Endothelial cell of umbilical vein (primary cell): ENCODE measurements around the gene TULP4. TPM values are rescaled to one million over a fixed set of nuclear protein-coding genes. Genes with fewer than 3 reads are reported as not detected.

Experiments
- BruUV-seq: library from RNA; stranded (reverse); fragments of 400-500 nt; replicated peaks from 2 replicates; lab custom pipeline; 2021; lab: Mats Ljungman, UMichigan
- CTCF ChIA-PET: fragments of 300-600, 350-600 bp; sonication (Branson Sonifier 250); formaldehyde crosslinking; loops from one replicate; lab custom pipeline; 2021; ENCODE audit warnings: antibody characterized with exemption, inconsistent platforms; lab: Charles Lee
- POLR2A ChIA-PET: fragments of 300-600, 350-600 bp; sonication (Branson Sonifier 250); formaldehyde crosslinking; loops from one replicate; lab custom pipeline; 2021; ENCODE audit warnings: antibody characterized with exemption, inconsistent platforms; lab: Charles Lee
- DNase-seq: peaks from one replicate; pipeline ENCODE4 v3.0.0-alpha.2; 2011; ENCODE audit warnings: low read depth, low spot score
- FAIRE-seq: peaks from 2 replicates; lab custom pipeline; 2011; peaks lifted over from hg19 to GRCh38; lab: Jason Lieb, UNC
- H2AFZ ChIP-seq: 2 replicates; pipeline ENCODE4 v1.6.0; 2012; ENCODE audit warnings: low read depth, low read length, control low read depth, inconsistent platforms
- H3K27ac ChIP-seq: 2 replicates; pipeline ENCODE4 v1.5.1; 2011; ENCODE audit warnings: low read depth, mild to moderate bottlenecking, control low read depth, low read length, moderate library complexity; ENCODE audit not compliant: insufficient read depth
- H3K27me3 ChIP-seq, 2 experiments: 2 replicates each; pipeline versions ENCODE4 v1.6.0 to v1.6.1; 2011; ENCODE audit warnings: low read length in 2 of 2, mixed read lengths in 1 of 2; ENCODE audit not compliant: control insufficient read depth in 2 of 2, insufficient read depth in 2 of 2
- H3K36me3 ChIP-seq, 2 experiments: 2 replicates in 1 of 2; 3 replicates in 1 of 2; pipeline ENCODE4 v1.5.1; 2011; ENCODE audit warnings: low read length in 2 of 2, mild to moderate bottlenecking in 1 of 2, moderate library complexity in 1 of 2; ENCODE audit not compliant: control insufficient read depth in 2 of 2, insufficient read depth in 2 of 2; ENCODE audit errors: extremely low read depth in 1 of 2
- H3K4me1 ChIP-seq: 3 replicates; pipeline ENCODE4 v1.5.1; 2011; ENCODE audit warnings: mild to moderate bottlenecking, low read length; ENCODE audit not compliant: control insufficient read depth, insufficient read depth; ENCODE audit errors: extremely low read depth
- H3K4me2 ChIP-seq: 2 replicates; pipeline ENCODE4 v1.6.1; 2011; ENCODE audit warnings: low read length, control low read depth, mixed read lengths; ENCODE audit not compliant: insufficient read depth
- H3K4me3 ChIP-seq, 3 experiments: fragments of 200-600 bp in 1 of 3; sonication (generic), shearing (Covaris generic) in 1 of 3; replicated peaks in 1 of 3; 2 replicates each; pipeline ENCODE4 v1.5.1; 2011 to 2016; ENCODE audit warnings: control low read depth in 3 of 3, low read length in 3 of 3, mild to moderate bottlenecking in 2 of 3, inconsistent platforms in 1 of 3, low read depth in 1 of 3, moderate library complexity in 1 of 3; ENCODE audit not compliant: insufficient read depth in 1 of 3
- H3K79me2 ChIP-seq: 2 replicates; pipeline ENCODE4 v1.6.0; 2012; ENCODE audit warnings: low read length, inconsistent platforms; ENCODE audit not compliant: control insufficient read depth, insufficient read depth
- H3K9ac ChIP-seq: replicated peaks from 2 replicates; pipeline ENCODE3; 2011; ENCODE audit warnings: low read length, control low read depth; ENCODE audit not compliant: insufficient read depth; ENCODE audit errors: extremely low read depth
- H3K9me1 ChIP-seq: replicated peaks from 3 replicates; pipeline ENCODE4 v1.6.0; 2011; ENCODE audit warnings: mild to moderate bottlenecking, low read length; ENCODE audit not compliant: control insufficient read depth, insufficient read depth; ENCODE audit errors: extremely low read depth
- H3K9me3 ChIP-seq: replicated peaks from 2 replicates; pipeline ENCODE4 v1.5.1; 2012; ENCODE audit warnings: low read length, inconsistent platforms; ENCODE audit not compliant: control insufficient read depth, insufficient read depth
- H4K20me1 ChIP-seq: replicated peaks from 2 replicates; pipeline ENCODE3; 2011; ENCODE audit warnings: mild to moderate bottlenecking, low read length; ENCODE audit not compliant: control insufficient read depth, insufficient read depth; ENCODE audit errors: extremely low read depth
- EZH2 ChIP-seq: IDR thresholded peaks from 2 replicates; pipeline ENCODE4 v1.6.1; 2012; ENCODE audit warnings: borderline replicate concordance, low read depth, mild to moderate bottlenecking, moderate library complexity, low read length, inconsistent platforms; ENCODE audit not compliant: severe bottlenecking
- FOS ChIP-seq: IDR thresholded peaks from 2 replicates; pipeline ENCODE4 v1.6.1; 2011; ENCODE audit warnings: mild to moderate bottlenecking, low read length, moderate library complexity, borderline replicate concordance; ENCODE audit not compliant: insufficient read depth
- GATA2 ChIP-seq: IDR thresholded peaks from 2 replicates; pipeline ENCODE4 v1.7.0; 2011; ENCODE audit warnings: low read depth, mild to moderate bottlenecking, moderate library complexity, mixed read lengths, low read length; ENCODE audit not compliant: insufficient read length, insufficient read depth
- JUN ChIP-seq: IDR thresholded peaks from 2 replicates; pipeline ENCODE4 v1.6.1; 2011; ENCODE audit warnings: borderline replicate concordance, low read depth; ENCODE audit not compliant: insufficient read length, insufficient read depth
- MAX ChIP-seq: IDR thresholded peaks from 2 replicates; pipeline ENCODE4 v1.6.1; 2011; ENCODE audit not compliant: insufficient read depth, insufficient read length
- MYC ChIP-seq: IDR thresholded peaks from one replicate; pipeline ENCODE4 v1.6.1; 2011; ENCODE audit warnings: mild to moderate bottlenecking, low read depth, low read length
- POLR2A ChIP-seq: IDR thresholded peaks from 2 replicates; pipeline ENCODE4 v1.6.1; 2012; ENCODE audit warnings: low read depth, mild to moderate bottlenecking, control low read depth, low read length
- POLR2AphosphoS5 ChIP-seq: IDR thresholded peaks from 2 replicates; pipeline ENCODE4 v1.6.1; 2012; ENCODE audit warnings: low read depth, mild to moderate bottlenecking, control low read depth, low read length, moderate library complexity; ENCODE audit not compliant: insufficient read depth
- dilution Hi-C: fragments of 300-500 bp; cut with MboI; formaldehyde crosslinking; loops from one replicate; pipeline ENCODE4 v1.15.0; 2019; ENCODE audit warnings: low sequenced_read_pairs; ENCODE audit not compliant: extremely low pct_ligation_motif_present
- intact Hi-C: fragments of 100-400 bp; cut with micrococcal nuclease; formaldehyde crosslinking; loops from one replicate; pipeline ENCODE4 v1.10.0; 2022
- polyA plus RNA-seq, 4 experiments: library from polyadenylated mRNA; depleted of rRNA in 3 of 4; stranded (reverse) in 3 of 4; unstranded in 1 of 4; fragments of >200 nt; gene quantifications; 2 replicates each; pipeline versions ENCODE4 v1.2.1 to v1.2.3, GENCODE V29; 2011 to 2012; ENCODE audit warnings: missing spikeins in 1 of 4
- total RNA-seq: library from RNA; stranded (reverse); gene quantifications from 2 replicates; pipeline ENCODE4 v1.2.3, GENCODE V29; 2021
- TF ChIP-seq, protein P1 (sequence below), 2 donors: IDR thresholded peaks; 1 replicate in 1 of 2; 2 replicates in 1 of 2; pipeline ENCODE4 v1.5.1; 2011; ENCODE audit warnings: low read length in 2 of 2, mild to moderate bottlenecking in 2 of 2, moderate library complexity in 2 of 2, control low read depth in 1 of 2, inconsistent platforms in 1 of 2, low read depth in 1 of 2; ENCODE audit not compliant: insufficient read depth in 1 of 2; ENCODE audit errors: extremely low read depth in 1 of 2

The TULP4 gene
- total and polyA plus RNA-seq, 2 donors (not counting 3 experiments of a cell fraction or from before 2014, with no cell fraction given): 10.8 to 55.1 TPM

GRCh38 chr6:158321960-158322359 is 9.7 kb downstream of the TULP4 start:
- no peak overlapping the region for H3K9ac ChIP-seq
- no peaks in the 10 kb centered on the region for H3K9me1 ChIP-seq
- no peak overlapping the region for H3K27ac ChIP-seq
- H3K36me3 ChIP-seq: no peaks in the 10 kb centered on the region
- FAIRE-seq: no peak
- no peaks in the 10 kb centered on the region for H3K27me3 ChIP-seq
- POLR2A ChIA-PET: no interaction called here
- H3K4me3 ChIP-seq: no peak overlapping the region
- no peak overlapping the region for H2AFZ ChIP-seq
- DNase-seq: peak; percentile 89
- H4K20me1 ChIP-seq: peaks cover 2% of the 10 kb centered on the region
- dilution Hi-C loops (no loop called here), intact Hi-C loops (no loop called here)
- BruUV-seq: no TSS peak
- peak overlapping the region; percentile 31 for H3K4me2 ChIP-seq
- peak; percentile 31 for TF ChIP-seq FOS
- TF ChIP-seq GATA2: no peak
- H3K79me2 ChIP-seq: peaks cover 29% of the 10 kb centered on the region
- CTCF ChIA-PET: no interaction called here
- no peaks in the 10 kb centered on the region for H3K9me3 ChIP-seq
- H3K4me1 ChIP-seq: peaks cover 21% of the 10 kb centered on the region

DNA sequence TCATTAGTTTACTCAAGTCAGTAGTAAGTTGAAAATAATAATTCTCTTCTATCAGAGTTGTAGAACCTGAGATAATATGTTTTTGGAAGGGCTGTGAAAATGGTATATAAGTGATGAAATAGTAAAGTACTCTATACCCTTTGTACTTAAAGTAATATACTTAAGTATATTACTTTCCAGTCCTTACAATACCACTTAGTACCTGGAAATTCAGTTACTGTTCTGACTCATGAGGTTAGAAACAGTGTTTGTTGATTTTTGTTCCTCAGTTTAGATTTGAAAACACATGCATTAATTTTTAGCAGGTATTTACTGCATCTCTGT is 10.1 kb downstream of the TULP4 start:
- POLR2A ChIA-PET: no interaction called here

More for the DNA sequence above, 10.1 kb downstream of the TULP4 start:
- DNase-seq (no peak), FAIRE-seq (no peak)
- H3K9ac ChIP-seq: no peak overlapping the region
- H4K20me1 ChIP-seq: peaks cover 2% of the 10 kb centered on the region
- TF ChIP-seq EZH2: no peak
- TF ChIP-seq POLR2A: no peak
- TF ChIP-seq GATA2: no peak
- no peak for TF ChIP-seq POLR2AphosphoS5
- no peak for TF ChIP-seq MAX
- no peak for TF ChIP-seq JUN
- no peak for TF ChIP-seq MYC
- TF ChIP-seq, protein P1, sequence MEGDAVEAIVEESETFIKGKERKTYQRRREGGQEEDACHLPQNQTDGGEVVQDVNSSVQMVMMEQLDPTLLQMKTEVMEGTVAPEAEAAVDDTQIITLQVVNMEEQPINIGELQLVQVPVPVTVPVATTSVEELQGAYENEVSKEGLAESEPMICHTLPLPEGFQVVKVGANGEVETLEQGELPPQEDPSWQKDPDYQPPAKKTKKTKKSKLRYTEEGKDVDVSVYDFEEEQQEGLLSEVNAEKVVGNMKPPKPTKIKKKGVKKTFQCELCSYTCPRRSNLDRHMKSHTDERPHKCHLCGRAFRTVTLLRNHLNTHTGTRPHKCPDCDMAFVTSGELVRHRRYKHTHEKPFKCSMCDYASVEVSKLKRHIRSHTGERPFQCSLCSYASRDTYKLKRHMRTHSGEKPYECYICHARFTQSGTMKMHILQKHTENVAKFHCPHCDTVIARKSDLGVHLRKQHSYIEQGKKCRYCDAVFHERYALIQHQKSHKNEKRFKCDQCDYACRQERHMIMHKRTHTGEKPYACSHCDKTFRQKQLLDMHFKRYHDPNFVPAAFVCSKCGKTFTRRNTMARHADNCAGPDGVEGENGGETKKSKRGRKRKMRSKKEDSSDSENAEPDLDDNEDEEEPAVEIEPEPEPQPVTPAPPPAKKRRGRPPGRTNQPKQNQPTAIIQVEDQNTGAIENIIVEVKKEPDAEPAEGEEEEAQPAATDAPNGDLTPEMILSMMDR (IDR thresholded peaks at IDR 0.05; ENCODE audit: extremely low read depth in 1 of 2, insufficient read depth in 1 of 2, low read depth in 1 of 2, low read length in 2 of 2): no peak
- TF ChIP-seq FOS: no peak
- CTCF ChIA-PET: no interaction called here
- no TSS peak for BruUV-seq
- H3K27ac ChIP-seq: no peak overlapping the region
- intact Hi-C loops (no loop called here), dilution Hi-C loops (no loop called here)
- no peaks in the 10 kb centered on the region for H3K9me3 ChIP-seq
- no peak overlapping the region for H3K4me3 ChIP-seq
- H3K4me1 ChIP-seq: peaks cover 24% of the 10 kb centered on the region
- no peaks in the 10 kb centered on the region for H3K27me3 ChIP-seq
- H3K79me2 ChIP-seq: peaks cover 29% of the 10 kb centered on the region
- no peaks in the 10 kb centered on the region for H3K36me3 ChIP-seq
- H2AFZ ChIP-seq: no peak overlapping the region
- no peaks in the 10 kb centered on the region for H3K9me1 ChIP-seq
- H3K4me2 ChIP-seq: no peak overlapping the region
